ENCODE results near the gene FBXL20. TPM values are rescaled to one million over a fixed set of nuclear protein-coding genes. Genes with fewer than 3 reads are reported as not detected.

FBXL20 gene
- total RNA-seq, 1 donor from 2014 or later = 27.1 TPM

GRCh38 chr17:39225308-39225958 is 176.0 kb downstream of the FBXL20 start, which contains the start of gene STAC2:
STAC2 (minus strand) TSS chr17:39225945; CDS start chr17:39225502, 443 bp downstream.
- Histone ChIP-seq H3K36me3 (no peaks in the 10 kb centered on the region), H3K9me3 (no peaks in the 10 kb centered on the region), H3K27me3 (no peaks in the 10 kb centered on the region), H3K27ac (peak within 1 kb of the TSS; percentile 85 to 87), H3K4me3 (peak within 1 kb of the TSS; percentile 59 to 75), H3K4me1 (peaks cover 13 to 27% of the 10 kb centered on the region in 2 donors)
- no peak for DNase-seq (ENCODE audit: low spot score in 2 of 2)
- no peak for TF ChIP-seq CTCF (IDR thresholded peaks at IDR 0.05)
- intact Hi-C loops (cut with DNase I) = loop anchor here (2.0 kb wide), 1 partner anchor 17 kb away; no protein-coding TSS in a partner anchor

GRCh38 chr17:39224778-39225307 is 176.6 kb downstream of the FBXL20 start:
- peak overlapping the region; percentile 59 to 75 for H3K4me3 ChIP-seq
- peaks cover 13 to 32% of the 10 kb centered on the region in 2 donors for H3K4me1 ChIP-seq
- H3K27me3 ChIP-seq = no peaks in the 10 kb centered on the region
- no peak for TF ChIP-seq CTCF (IDR thresholded peaks at IDR 0.05)
- no peaks in the 10 kb centered on the region for H3K36me3 ChIP-seq
- DNase-seq (ENCODE audit: low spot score in 2 of 2) = no peak
- peak overlapping the region; percentile 85 to 87 for H3K27ac ChIP-seq
- intact Hi-C loops (cut with DNase I) = loop anchor here (2.0 kb wide), 1 partner anchor 16 kb away; no protein-coding TSS in a partner anchor
- no peaks in the 10 kb centered on the region for H3K9me3 ChIP-seq

GRCh38 chr17:39223907-39224777 is 177.3 kb downstream of the FBXL20 start:
- Histone ChIP-seq H3K9me3 (no peaks in the 10 kb centered on the region), H3K4me1 (peaks cover 13 to 39% of the 10 kb centered on the region in 2 donors), H3K36me3 (no peaks in the 10 kb centered on the region), H3K27me3 (no peaks in the 10 kb centered on the region), H3K4me3 (peak overlapping the region; percentile 59 to 75), H3K27ac (peak overlapping the region; percentile 85 to 87)
- no peak for TF ChIP-seq CTCF (IDR thresholded peaks at IDR 0.05)
- intact Hi-C loops (cut with DNase I) = loop anchor here (2.0 kb wide), 1 partner anchor 15 kb away; no protein-coding TSS in a partner anchor
- no peak for DNase-seq (ENCODE audit: low spot score in 2 of 2)

- H3K4me3 ChIP-seq = peak overlapping the region in 1 of 2 donors; percentile 75
Measured at GRCh38 chr17:39222866-39223834, 178.3 kb downstream of the FBXL20 start.

More at GRCh38 chr17:39222866-39223834, 178.3 kb downstream of the FBXL20 start:
- H3K27me3 ChIP-seq = no peaks in the 10 kb centered on the region
- intact Hi-C loops (cut with DNase I) = no loop called here
- peak in 1 of 2 donors; percentile 89 for DNase-seq (ENCODE audit: low spot score in 2 of 2)
- H3K36me3 ChIP-seq = no peaks in the 10 kb centered on the region
- no peaks in the 10 kb centered on the region for H3K9me3 ChIP-seq
- TF ChIP-seq CTCF (IDR thresholded peaks at IDR 0.05) = no peak
- H3K4me1 ChIP-seq = peaks cover 17 to 46% of the 10 kb centered on the region in 2 donors
- H3K27ac ChIP-seq = peak overlapping the region; percentile 83 to 85
